Stimulated activated naive CD4-positive, alpha-beta T cell treated with Interleukin-2 at 50 U/mL for 16 hours (primary cell): Measurements from ENCODE around the gene KLHL21.

Experiments
- DNase-seq: peaks from one replicate; lab custom pipeline; 2025; lab: John Stamatoyannopoulos, UW

Gene KLHL21

DNA sequence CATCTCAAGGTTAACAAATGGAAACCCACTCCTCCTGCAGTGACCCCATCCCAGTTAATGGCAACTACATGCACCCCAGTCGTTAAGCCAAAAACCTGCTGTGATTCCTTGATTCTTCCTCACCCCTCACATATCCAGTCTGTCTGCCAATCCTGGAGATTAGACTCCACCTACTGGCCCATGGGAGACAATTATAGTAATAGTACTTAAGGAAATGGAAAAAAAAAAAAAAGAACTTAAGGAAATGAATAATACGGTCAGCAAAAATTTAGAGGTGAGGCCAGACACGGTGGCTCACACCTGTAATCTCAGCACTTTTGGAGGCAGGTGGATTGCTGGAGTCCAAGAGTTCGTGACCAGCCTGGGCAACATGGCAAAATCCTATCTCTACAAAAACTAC lies 55.4 kb downstream of the KLHL21 start:
- DNase-seq, result no peak

DNA sequence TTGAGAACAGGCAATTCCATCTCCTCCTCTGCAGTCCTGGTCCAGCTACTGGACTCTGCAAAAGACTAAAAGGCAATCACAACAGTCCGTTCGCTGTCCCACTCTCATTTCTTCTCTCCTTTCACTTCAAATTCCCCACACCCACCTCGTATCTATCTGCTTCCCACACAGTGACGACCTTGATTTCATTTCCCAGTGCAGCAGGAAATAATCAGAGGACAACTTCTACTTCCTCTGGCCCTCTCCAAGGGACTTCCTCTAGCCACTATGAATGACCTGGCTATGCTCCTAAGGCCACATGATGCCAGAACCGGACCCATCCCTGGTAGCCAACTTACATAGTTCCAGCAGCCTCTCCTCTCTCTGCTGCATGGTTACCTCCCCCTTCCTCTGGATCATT lies 56.3 kb downstream of the KLHL21 start:
- DNase-seq, result no peak

- no peak for DNase-seq
These were observed 57.2 kb downstream of the KLHL21 start for GRCh38 chr1:6545276-6546112.

DNA sequence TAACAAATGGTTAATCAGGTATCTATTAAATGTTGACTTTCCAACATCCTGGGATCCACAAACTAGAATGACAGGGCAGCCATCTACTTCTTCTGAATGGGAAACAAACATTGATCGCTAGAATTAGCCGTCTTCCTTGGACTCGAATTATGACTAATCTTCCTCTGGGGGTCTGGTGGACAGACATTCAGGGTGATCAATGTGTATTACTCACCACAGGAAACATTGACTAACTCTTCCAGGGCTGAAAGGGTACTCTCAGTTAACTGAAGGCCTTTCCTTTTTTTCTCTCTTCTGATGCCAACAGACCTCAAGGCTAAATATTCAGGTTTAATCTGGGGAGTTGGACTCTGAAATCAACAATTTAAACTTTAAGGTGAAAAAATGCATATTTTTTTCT lies 57.8 kb downstream of the KLHL21 start:
- no peak for DNase-seq
